RPMI7951 (cell line): Measurements from ENCODE around the gene XCR1. TPM values are rescaled to one million over a fixed set of nuclear protein-coding genes. Genes with fewer than 3 reads are reported as not detected.
"Not testable (repeated sequence)": the region's sequence is repeated elsewhere in the genome, so short reads cannot be mapped to it uniquely, and the experiment has no call there.

Experiments
- DNase-seq: peaks from one replicate; pipeline ENCODE4 v3.0.0-alpha.2; 2012; ENCODE audit warnings: low read depth
- total RNA-seq: library from RNA; depleted of rRNA; stranded (reverse); fragments of >200 nt; shearing (Covaris generic); gene quantifications from 2 replicates; pipeline ENCODE4 v1.2.3, GENCODE V29; 2014

Gene XCR1
- total RNA-seq, 1 experiment from 2014 or later, result not detected

DNA sequence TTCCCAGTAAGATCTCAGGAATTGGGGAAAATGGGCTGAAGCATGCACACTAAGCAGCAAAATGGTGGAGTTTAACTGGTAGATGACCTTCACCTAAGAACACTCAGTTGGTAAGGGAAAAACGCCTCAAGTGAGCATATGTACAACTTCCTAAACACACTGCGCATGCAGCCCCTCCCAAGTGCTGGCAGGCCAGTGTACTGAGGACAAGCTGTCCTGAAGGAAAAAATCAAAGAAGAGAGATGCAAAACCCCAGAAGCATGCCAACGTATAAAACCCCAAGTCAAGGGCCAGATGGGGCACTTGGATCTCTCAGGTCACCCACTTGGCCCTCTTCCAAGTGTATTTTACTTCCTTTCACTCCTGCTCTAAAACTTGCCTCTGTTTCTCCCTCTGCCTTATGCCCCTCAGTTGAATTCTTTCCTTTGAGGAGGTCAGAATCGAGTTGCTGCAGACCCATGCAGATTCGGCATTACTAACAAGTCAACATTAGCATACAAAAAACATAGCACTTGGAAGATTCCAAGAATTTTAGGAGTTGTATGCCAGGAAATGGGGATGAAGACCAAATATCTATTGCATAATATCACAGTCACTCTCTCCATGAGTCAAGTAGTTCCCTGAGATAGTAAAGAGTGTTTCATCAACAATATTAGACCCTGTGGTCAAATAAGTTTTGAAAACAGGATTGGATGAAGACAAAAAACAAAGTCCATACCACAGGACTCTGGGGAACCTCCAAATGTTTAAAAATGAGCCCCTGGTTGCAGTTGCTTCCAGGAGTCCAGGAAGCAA is 20.8 kb downstream of the XCR1 start:
- peak; percentile 49 for DNase-seq

- DNase-seq, result not testable (repeated sequence)
Observed at GRCh38 chr3:46003706-46004105, 23.6 kb downstream of the XCR1 start.

DNA sequence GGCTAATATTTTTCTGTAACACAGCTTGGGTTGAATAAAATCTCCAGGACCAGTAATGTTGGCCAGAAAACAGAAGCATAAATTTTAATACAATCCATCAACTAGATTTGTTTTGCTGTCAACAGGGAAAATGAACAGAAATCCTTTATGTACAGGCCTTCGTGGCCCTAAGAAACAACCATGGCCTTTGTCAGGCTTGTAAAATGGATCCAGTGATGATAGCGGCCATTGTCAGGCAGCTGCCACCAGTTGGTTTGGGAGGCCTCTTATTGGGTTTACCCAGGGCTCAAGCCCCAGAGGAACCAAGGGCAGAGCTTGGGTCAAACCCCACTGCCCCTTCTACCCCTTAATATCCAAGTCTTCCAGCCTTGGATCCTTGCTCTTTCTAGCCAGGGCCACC is 26.1 kb downstream of the XCR1 start:
- no peak for DNase-seq

DNA sequence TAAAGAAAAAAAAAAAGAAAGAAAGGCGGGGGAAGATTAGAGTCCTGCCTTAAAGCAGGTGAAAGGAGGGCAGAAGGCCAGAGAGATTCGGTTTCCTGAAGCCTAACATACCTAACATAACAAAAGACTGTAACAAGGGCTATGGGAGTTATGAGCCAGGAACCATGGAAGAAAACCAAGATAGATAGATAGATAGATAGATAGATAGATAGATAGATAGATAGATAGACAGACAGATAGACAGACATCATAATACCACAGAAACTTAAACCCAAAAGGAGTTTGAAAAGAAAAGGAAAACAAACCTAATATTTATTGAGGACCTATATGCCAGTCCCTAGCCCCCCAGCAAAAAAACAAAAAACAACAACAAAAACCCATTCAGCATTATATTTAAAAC is 29.3 kb downstream of the XCR1 start:
- no peak for DNase-seq

DNA sequence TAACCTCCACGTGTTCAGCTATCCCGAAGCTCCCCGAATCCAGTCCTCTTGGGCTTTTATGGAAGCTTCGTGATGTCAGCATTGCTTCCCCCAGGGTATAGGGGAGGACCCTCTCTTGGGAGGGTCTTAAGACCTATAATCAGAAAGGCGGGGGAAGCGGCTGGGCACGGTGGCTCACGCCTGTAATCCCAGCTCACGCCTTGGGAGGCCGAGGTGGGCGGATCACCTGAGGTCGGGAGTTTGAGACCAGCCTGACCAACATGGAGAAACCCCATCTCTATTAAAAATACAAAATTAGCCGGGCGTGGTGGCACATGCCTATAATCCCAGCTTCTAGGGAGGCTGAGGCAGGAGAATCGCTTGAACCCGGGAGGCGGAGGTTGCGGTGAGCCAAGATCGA is 29.8 kb downstream of the XCR1 start:
- DNase-seq, result not testable (repeated sequence)

- DNase-seq, result peak; percentile 88
Observed at GRCh38 chr3:45995236-45996192, 31.8 kb downstream of the XCR1 start, which contains the start of gene FYCO1. Gene FYCO1, minus strand, starts transcription at chr3:45995824. Its CDS starts 10,914 bp downstream, at chr3:45984910.

DNA sequence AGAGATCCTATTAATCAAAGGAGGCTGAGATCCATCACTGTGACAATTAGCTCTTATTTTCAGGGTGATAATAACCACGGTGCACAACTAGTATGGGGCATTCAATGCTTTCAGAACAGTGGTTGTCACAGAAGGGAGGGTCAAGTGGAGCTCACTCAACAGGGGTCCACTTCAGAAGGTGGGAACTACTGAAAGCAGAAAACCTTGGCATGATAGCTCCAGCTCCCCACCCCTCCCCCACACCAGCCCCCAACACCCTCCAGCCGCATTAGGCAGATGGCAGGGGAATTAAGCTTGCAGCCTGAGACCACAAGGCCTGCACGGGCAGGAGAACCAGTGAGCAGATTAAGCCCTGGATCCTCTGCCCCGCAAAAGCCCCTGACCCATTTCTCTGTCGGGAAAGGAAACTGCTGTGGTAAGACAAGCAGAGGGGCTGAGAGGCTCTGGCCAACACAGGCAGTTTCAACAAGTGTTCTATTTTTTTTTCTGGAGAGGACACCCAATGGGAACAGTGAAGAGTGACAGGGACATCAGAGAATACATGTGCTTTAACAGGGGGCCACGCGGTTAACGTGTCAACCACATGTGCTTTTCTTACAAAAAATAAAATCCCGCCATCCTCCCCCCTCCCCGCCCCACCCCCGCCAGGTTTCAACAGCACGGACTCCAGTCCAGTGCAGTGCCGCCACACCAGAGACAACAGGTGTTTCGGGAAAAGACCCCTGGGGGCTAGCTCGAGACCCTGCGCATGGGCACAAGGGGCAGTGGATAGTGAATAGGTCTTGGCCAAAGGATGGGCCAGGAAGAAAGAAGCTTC is 32.7 kb downstream of the XCR1 start:
- no peak for DNase-seq

DNA sequence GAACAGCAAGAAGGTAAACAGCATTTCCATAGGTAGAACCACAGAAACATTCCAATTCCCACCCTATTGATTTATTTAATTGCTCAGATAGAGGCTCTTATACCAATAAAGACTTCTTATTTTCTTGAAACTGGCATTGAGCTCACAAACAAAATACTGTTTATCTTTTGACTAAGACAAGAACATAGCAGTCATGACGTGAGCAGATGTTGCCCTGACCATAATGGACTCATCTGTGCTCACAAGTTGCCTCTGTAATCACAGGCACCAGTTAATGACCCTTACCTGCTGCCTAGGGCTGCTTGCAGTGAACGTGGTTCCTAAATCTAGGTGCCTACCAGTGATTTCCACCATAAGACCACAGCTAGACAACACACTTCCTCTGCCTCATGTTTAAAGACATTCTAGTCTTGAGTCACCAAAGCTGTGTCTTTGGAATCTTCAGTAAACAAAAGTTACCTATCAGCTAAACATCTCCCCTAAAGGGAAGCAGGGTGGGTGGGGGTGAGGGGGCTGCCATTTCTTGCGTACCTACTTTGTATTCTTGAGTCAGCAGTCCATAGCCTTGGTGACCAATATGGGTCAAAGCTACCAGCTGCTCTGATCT is 33.8 kb downstream of the XCR1 start:
- DNase-seq, result no peak

DNA sequence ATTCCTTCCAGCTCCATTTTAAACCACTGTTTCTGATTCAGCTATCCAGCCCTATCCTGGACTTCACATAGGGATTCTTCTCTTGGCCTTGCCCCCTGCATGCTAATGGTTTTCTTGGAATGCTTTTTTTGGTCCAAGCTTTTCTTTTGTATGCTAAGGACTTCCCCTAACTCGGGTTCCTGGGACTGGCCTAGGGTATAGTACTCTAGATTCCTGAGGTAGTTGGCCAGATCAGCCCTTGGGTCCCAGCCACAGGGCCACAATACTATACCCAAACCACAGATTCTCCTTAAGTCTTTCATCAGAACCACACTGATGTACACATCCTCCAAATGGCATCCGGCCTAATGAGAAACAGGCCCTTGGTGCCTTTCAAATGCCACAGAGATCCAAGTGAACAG is 34.5 kb downstream of the XCR1 start:
- peak; percentile 96 for DNase-seq

DNA sequence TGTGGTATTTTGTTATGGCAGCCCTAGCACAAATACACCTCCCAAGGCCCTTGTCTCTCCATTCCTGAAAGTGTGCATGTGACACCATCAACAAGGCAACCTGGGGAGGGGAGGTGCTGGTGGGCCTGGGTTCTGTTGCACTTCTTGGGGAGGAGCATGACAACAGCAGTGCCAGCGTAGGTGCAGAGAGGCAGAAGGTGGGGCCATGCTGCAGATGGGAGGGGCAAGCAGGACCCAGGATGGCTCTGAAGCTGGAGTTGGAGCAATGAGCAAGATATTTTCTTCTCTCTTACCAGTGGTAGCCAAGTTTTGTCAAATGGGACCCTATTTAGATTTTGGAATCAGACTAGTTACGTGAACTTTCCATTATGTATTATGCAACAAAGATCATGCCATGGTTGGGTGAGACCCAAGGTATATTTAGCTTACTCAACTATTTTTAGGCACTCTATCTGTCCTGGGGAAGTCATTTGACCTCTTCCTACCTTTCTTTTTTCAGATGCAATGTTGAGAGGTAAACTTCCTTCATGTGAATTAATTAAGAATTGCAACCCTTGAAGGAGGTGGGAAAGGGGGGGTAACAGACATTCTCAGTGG is 35.1 kb downstream of the XCR1 start:
- DNase-seq, result no peak

- DNase-seq, result no peak
Observed at GRCh38 chr3:45991341-45991740, 35.9 kb downstream of the XCR1 start.

DNA sequence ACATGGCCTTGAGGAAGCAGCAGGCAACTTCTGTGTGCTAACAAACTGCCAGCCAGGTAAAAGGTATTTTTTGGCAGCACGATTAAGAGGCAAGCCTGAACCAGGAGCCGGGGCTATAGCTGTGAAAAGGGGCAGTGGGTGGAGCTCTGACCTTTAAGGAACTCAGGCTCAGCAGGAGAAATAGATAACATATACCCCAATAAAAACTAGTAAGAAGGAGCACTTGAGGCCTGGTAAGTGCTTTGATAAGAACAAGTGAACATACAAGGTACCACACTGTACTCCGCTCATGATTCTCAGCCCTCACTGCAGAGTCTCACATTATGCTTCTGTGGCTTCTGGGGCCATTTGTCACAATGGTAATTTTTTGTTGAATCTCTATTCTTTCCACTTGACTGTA is 37.1 kb downstream of the XCR1 start:
- no peak for DNase-seq

- peak; percentile 69 for DNase-seq
Observed at GRCh38 chr3:45988804-45989203, 38.5 kb downstream of the XCR1 start.

DNA sequence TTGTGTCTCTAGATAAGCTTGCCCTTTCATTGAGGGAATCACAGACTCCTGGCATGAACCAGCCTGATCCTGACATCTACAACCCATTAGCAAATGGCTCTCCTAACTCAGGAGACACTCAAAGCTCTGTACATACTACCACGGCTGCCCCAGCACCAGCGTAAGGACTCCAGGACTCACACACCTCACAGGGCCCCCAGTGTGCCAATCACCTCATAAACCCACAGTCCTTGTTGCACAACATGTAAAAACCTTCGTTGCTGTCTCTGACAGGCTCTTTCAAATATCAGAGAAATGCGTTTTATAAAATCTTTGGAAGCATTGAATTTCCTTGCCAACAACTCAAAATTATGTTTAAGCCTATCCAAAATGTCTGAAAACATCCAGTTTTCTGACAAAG is 38.9 kb downstream of the XCR1 start:
- no peak for DNase-seq

- no peak for DNase-seq
Observed at GRCh38 chr3:45987368-45988291, 39.7 kb downstream of the XCR1 start.

GRCh38 chr3:45986303-45986982 is 40.8 kb downstream of the XCR1 start:
- peak; percentile 79 for DNase-seq

DNA sequence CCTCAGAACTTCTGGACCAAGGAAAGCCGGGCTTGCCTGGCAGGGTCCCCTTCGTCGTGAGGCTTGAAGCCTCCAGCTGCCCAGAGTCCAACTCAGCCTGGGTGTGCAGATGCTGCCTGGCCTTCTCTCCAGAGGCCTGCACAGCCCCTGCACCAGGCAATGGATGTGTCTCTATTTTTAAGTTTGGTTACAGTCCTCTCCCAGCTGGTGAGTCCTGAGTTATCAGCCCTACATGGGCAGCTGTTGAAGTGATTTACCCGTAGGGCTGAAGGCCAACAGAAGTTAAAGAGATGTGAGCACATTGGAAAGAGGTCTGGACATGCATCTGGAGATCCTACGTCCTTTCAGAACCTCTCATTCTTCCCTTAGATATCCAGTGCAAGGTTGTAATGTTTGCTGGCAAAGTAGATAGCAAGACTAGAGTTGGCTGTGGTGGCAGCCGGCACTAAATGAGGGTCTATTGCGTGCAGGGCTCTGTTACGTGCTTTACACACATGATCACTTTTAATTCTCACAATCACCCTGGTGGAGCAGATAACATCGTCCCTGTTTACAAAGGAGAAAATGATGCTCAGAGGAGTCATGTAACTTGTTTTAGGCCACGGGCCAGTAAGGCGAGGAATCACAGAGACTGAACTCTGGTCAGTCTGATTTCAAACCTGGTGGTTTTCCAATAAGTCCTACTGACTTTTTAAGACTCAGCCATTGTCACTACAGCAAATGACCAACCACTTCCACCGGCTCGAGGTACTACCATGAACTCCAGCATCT is 41.6 kb downstream of the XCR1 start:
- DNase-seq, result no peak
